Omental fat pad (tissue), 4 donors: ENCODE measurements around the gene RPL28. TPM values are rescaled to one million over a fixed set of nuclear protein-coding genes. Genes with fewer than 3 reads are reported as not detected.
A peak's percentile ranks its signal among the peaks of the same experiment; 100 is the strongest.
"Not testable (repeated sequence)": the region's sequence is repeated elsewhere in the genome, so short reads cannot be mapped to it uniquely, and the experiment has no call there.

ENCODE experiments used
- ATAC-seq: fragments of 150-250 bp; one replicate; pipeline ENCODE4 v1.9.1; 2016; ENCODE audit warnings: mild to moderate bottlenecking, moderate library complexity; ENCODE audit not compliant: low FRiP score
- DNase-seq: peaks from one replicate; pipeline ENCODE4 v3.0.0-alpha.2; 2019; ENCODE audit warnings: low spot score
- CTCF ChIP-seq, 3 donors: fragments of 450-650 bp; IDR thresholded peaks; one replicate each; pipeline ENCODE4 v1.5.1; 2016 to 2017; ENCODE audit warnings: antibody characterized with exemption in 3 of 3, mild to moderate bottlenecking in 3 of 3, moderate library complexity in 2 of 3
- total RNA-seq, 4 donors: library from RNA; depleted of rRNA; stranded (reverse); fragments of >200 nt; gene quantifications; one replicate each; pipeline ENCODE4 v1.1.0, GENCODE V29; 2016

Gene RPL28
- total RNA-seq, 4 donors from 2014 or later, result 490 to 747 (median 555) TPM

DNA sequence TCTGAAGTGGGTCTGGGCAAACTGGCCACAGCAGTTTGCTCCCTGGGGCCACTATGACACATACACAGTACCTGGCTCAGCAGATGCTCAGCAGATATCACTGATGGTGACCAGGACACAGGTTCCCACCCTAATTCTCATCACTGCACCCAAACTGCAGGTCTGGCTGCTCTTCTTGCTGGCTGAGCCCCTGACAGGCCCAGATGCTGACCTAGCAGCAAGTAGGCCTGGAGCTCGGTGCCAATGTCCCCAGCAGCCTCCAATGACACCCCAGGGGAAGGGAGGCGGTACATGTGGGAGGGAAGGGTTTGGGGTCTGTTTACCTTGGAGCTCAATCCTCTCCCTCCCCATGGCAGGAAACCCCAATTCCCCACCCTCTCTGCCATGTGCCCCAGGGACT lies 16.8 kb downstream of the RPL28 start:
- no peak for TF ChIP-seq CTCF (IDR thresholded peaks at IDR 0.05)
- no peak for DNase-seq
- no peak for ATAC-seq

DNA sequence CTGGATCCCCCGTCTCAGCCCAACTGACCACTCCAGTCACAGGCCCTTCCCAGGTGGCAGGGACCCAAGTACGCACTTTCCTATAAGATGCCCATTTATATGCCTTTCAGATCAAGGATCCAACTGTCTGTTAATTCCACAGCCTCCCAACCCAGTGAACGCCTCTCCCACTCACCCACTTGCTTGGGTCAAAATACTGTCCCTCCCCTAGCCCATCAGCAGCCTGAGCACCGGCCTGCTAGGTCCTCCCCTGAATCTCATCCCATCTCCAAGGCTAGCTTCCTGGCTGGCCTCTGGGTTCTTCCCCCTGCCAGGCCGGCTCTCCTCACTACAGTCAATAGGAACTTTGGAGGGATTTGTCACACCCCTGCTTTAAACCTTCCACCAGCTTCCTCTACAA lies 19.9 kb downstream of the RPL28 start:
- no peak for TF ChIP-seq CTCF (IDR thresholded peaks at IDR 0.05)
- ATAC-seq (no peak), DNase-seq (no peak)

DNA sequence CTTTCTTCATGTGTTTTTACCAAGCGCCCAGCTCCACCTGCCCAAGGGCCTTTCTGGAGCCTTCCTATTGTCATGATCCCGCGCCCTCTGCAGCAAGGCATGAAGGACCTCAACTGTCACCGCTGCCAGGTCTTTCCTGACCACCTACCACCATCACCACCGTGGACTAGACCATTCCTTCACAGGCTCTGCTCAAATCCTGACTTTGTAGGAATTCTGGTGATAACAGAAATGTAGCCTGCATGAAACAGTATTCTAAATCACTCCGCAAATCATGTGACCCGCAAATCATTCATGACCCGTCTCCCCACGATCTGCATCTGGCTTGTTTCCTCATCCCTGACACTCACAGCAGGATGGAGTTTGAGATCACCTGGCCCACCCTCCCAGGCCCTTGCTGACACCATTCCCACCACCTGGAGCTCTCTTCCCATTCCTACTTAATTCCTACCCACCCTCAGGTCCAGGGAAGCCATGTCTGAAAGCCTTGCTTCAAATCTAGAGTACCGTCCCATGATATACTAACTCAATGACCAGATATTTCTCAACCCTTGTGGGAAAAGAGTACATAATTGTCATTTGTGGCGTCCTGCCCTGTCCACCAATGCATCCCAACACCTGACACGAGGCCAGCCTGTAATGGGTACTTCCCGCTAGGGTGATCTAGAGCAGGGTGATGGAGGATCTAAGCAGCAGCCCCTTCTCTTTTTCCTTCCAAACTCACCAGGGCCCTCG lies 20.5 kb downstream of the RPL28 start:
- no peak for DNase-seq
- no peak for TF ChIP-seq CTCF (IDR thresholded peaks at IDR 0.05)
- ATAC-seq, result no peak

DNA sequence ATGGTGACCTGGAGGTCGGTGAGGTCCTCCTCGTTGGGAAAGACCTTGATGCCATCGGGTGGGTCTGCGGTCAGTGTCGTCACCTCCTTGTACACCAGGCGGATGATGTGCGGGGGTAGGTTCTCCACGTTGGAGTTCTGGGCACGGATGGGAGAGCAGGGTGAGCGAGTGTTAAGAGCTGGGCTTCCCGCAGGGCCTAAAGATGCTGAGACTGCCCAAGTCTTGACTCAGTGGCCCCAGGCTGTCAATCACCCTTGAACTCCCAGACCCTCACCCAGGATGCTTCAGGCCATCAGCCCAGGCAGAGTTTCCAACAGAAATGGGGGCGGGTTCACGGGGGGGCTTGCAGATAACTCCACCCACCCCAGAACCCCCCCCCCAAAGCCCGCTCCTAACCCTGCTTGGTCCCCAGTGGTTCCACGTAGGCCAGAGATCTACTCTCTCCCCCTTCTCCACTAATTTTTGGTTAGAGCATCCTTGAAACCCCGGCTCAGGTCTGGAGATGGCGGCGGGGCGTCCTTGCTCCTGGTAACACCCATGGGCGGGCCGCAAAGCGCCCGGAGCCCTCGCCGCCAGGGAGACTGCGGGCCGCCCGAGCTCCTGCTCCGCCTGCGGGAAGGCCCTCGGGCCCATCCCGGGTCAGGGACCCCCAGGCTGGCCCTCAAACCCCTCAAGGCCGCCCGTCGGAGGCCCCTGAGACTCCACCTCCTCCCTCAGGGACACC lies 21.3 kb downstream of the RPL28 start:
- ATAC-seq (peak; percentile 13), DNase-seq (no peak)
- no peak for TF ChIP-seq CTCF (IDR thresholded peaks at IDR 0.05)

- ATAC-seq, DNase-seq: not testable (repeated sequence)
Observed at GRCh38 chr19:55407550-55407799, 21.7 kb downstream of the RPL28 start, which contains the start of gene UBE2S. UBE2S (minus strand) TSS chr19:55407788; CDS start chr19:55407589, 199 bp downstream.

- DNase-seq (peak; percentile 92), ATAC-seq (peak; percentile 95)
- TF ChIP-seq CTCF (IDR thresholded peaks at IDR 0.05), result no peak
Observed at GRCh38 chr19:55407800-55408532, 22.2 kb downstream of the RPL28 start.

DNA sequence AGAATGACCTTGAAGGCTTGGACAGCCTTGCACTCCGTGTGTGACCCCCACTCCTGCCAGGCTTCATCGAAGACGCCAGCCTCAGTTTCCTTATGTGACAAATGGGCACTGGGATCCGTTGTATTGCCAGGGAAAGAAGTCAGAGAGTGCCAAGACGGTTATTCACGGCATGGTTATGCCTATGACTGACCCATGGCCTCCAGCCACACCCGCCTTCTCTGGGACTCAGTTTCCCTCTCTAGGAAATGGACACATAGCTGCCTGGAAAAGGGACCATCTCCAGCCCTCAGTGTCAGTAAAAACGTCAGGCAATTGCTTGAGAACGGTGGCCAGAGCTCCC lies 22.8 kb downstream of the RPL28 start:
- TF ChIP-seq CTCF (IDR thresholded peaks at IDR 0.05), result no peak
- no peak for ATAC-seq
- no peak for DNase-seq

GRCh38 chr19:55409179-55409578 lies 23.4 kb downstream of the RPL28 start:
- not testable (repeated sequence) for DNase-seq, ATAC-seq
